Endodermal cell (in vitro differentiated cells): ENCODE data around the gene UBE2L5. TPM values are rescaled to one million over a fixed set of nuclear protein-coding genes. Genes with fewer than 3 reads are reported as not detected.

Experiments
- DNase-seq: peaks from one replicate; pipeline ENCODE4 v3.0.0-alpha.2; 2017
- H3K27ac ChIP-seq: 2 replicates; pipeline ENCODE4 v1.5.1; 2013; ENCODE audit warnings: mild to moderate bottlenecking, low read depth, low read length, moderate library complexity
- H3K27me3 ChIP-seq: 2 replicates; pipeline ENCODE4 v1.6.1; 2013; ENCODE audit warnings: mild to moderate bottlenecking, low read length, moderate library complexity; ENCODE audit not compliant: insufficient read depth, control insufficient read depth, poor library complexity, severe bottlenecking
- H3K36me3 ChIP-seq: 2 replicates; pipeline ENCODE4 v1.7.0; 2013; ENCODE audit warnings: mild to moderate bottlenecking, low read length, moderate library complexity; ENCODE audit not compliant: control insufficient read depth, insufficient read depth
- H3K4me1 ChIP-seq: one replicate; pipeline ENCODE4 v1.7.0; 2013; ENCODE audit warnings: low read length; ENCODE audit not compliant: control insufficient read depth, insufficient read depth
- H3K4me3 ChIP-seq: 2 replicates; pipeline ENCODE4 v1.5.1; 2013; ENCODE audit warnings: mild to moderate bottlenecking, low read length, moderate library complexity
- H3K9ac ChIP-seq: 2 replicates; pipeline ENCODE4 v1.6.1; 2013; ENCODE audit warnings: mild to moderate bottlenecking, low read length, moderate library complexity; ENCODE audit not compliant: poor library complexity, severe bottlenecking; ENCODE audit errors: extremely low read depth
- H3K9me3 ChIP-seq: 2 replicates; pipeline ENCODE4 v1.6.1; 2013; ENCODE audit warnings: mild to moderate bottlenecking, low read length, moderate library complexity; ENCODE audit not compliant: control insufficient read depth
- H3K27ac Mint-ChIP-seq: 2 replicates; pipeline ENCODE4 v1.8.0; 2020; ENCODE audit warnings: mixed read lengths
- H3K27me3 Mint-ChIP-seq: 2 replicates; pipeline ENCODE4 v1.8.0; 2021; ENCODE audit warnings: mild to moderate bottlenecking, mixed read lengths; ENCODE audit not compliant: insufficient read depth
- H3K36me3 Mint-ChIP-seq: 2 replicates; pipeline ENCODE4 v1.8.0; 2020; ENCODE audit warnings: low read depth, mixed read lengths
- H3K4me1 Mint-ChIP-seq: 2 replicates; pipeline ENCODE4 v1.8.0; 2020; ENCODE audit warnings: mixed read lengths
- H3K4me3 Mint-ChIP-seq: 2 replicates; pipeline ENCODE4 v1.8.0; 2020; ENCODE audit warnings: mild to moderate bottlenecking, moderate library complexity, mixed read lengths
- H3K9me3 Mint-ChIP-seq: 2 replicates; pipeline ENCODE4 v1.8.0; 2020; ENCODE audit warnings: mild to moderate bottlenecking, mixed read lengths
- CTCF ChIP-seq: fragments of 200-600 bp; sonication (generic); conservative IDR thresholded peaks from 2 replicates; pipeline ENCODE4 v1.5.0; 2021; ENCODE audit warnings: antibody characterized with exemption, mild to moderate bottlenecking
- WGBS, 2 experiments: methylation state at CpG; one replicate each; pipeline versions ENCODE4 v1.1.5 to v1.1.7; 2013; ENCODE audit warnings: missing lambda C conversion rate in 2 of 2, mixed read lengths in 1 of 2; ENCODE audit not compliant: insufficient coverage in 1 of 2, insufficient read length in 1 of 2; 5-methylcytosine and 5-hydroxymethylcytosine counted together
- long read RNA-seq, 4 experiments: library from polyadenylated mRNA in 2 of 4; library from RNA in 1 of 4; library from capped mRNA in 1 of 4; stranded (forward) in 3 of 4; unstranded in 1 of 4; transcript quantifications; one replicate each; pipeline ENCODE4 v2.0.0, GENCODE V29; 2020 to 2021; ENCODE audit warnings: inconsistent platforms in 1 of 4
- polyA plus RNA-seq, 2 experiments: library from polyadenylated mRNA; stranded (reverse); fragments of 50-300 nt; gene quantifications; one replicate each; pipeline ENCODE4 v1.2.3, GENCODE V29; 2013
- total RNA-seq, 2 donors: library from RNA; stranded (reverse); fragmentation: NEBNext Ultra II Directional in 1 of 2; extraction: Animal tissue kit (Norgen Biotek cat#: 25700) in 1 of 2; gene quantifications; 2 replicates in 1 of 2; 3 replicates in 1 of 2; pipeline ENCODE4 v1.2.1, GENCODE V29; 2021

Gene UBE2L5
- total RNA-seq: not detected
- not detected for polyA plus RNA-seq (2013, experiment 1 of 2)
- polyA plus RNA-seq (2013, experiment 2 of 2): not detected
- long read RNA-seq, experiment 1: 0 reads
- long read RNA-seq, experiment 2: 0 reads
- long read RNA-seq, experiment 3: 0 reads
- long read RNA-seq, experiment 4: 0 reads

GRCh38 chr13:30422054-30422839 is at the start of gene UBE2L5:
UBE2L5 (plus strand) TSS chr13:30422493; CDS start chr13:30427991, 5,498 bp downstream.
- Histone ChIP-seq H3K27me3 (peaks cover 47% of the 10 kb centered on the region), H3K9ac (peak within 1 kb of the TSS; percentile 58), H3K4me1 (no peaks in the 10 kb centered on the region), H3K4me3 (peak within 1 kb of the TSS; percentile 88), H3K9me3 (no peaks in the 10 kb centered on the region), H3K36me3 (no peaks in the 10 kb centered on the region), H3K27ac (peak within 1 kb of the TSS; percentile 53)
- 0 to 2% methylated on average over 8 to 46 of the region's 57 CpGs for WGBS, 2 experiments
- Mint-ChIP-seq H3K36me3 (no peaks in the 10 kb centered on the region), H3K9me3 (no peaks in the 10 kb centered on the region), H3K27ac (peak within 1 kb of the TSS; percentile 90), H3K4me1 (peaks cover 14% of the 10 kb centered on the region), H3K4me3 (peak within 1 kb of the TSS; percentile 71), H3K27me3 (peaks cover 39% of the 10 kb centered on the region)
- TF ChIP-seq CTCF: no peak
- peak; percentile 95 for DNase-seq

- no peak overlapping the region for H3K27ac Mint-ChIP-seq
Measured at GRCh38 chr13:30373727-30374126, 48.6 kb upstream of the UBE2L5 start.

GRCh38 chr13:30375265-30375835 is 46.9 kb upstream of the UBE2L5 start:
- no peaks in the 10 kb centered on the region for H3K9me3 Mint-ChIP-seq
- Histone ChIP-seq H3K9me3 (no peaks in the 10 kb centered on the region), H3K4me1 (no peaks in the 10 kb centered on the region), H3K9ac (no peak overlapping the region), H3K27ac (no peak overlapping the region), H3K4me3 (no peak overlapping the region), H3K27me3 (no peaks in the 10 kb centered on the region), H3K36me3 (no peaks in the 10 kb centered on the region)
- no peak overlapping the region for H3K4me3 Mint-ChIP-seq
- H3K27ac Mint-ChIP-seq: no peak overlapping the region
- 93% methylated on average over 13 to 14 of the region's 14 CpGs for WGBS, 2 experiments
- no peaks in the 10 kb centered on the region for H3K27me3 Mint-ChIP-seq
- DNase-seq: no peak
- TF ChIP-seq CTCF: no peak
- no peaks in the 10 kb centered on the region for H3K36me3 Mint-ChIP-seq
- peaks cover 3% of the 10 kb centered on the region for H3K4me1 Mint-ChIP-seq

More at GRCh38 chr13:30373727-30374126, 48.6 kb upstream of the UBE2L5 start:
- Histone ChIP-seq H3K4me1 (no peaks in the 10 kb centered on the region), H3K4me3 (no peak overlapping the region), H3K27ac (no peak overlapping the region), H3K9ac (no peak overlapping the region), H3K36me3 (no peaks in the 10 kb centered on the region), H3K27me3 (no peaks in the 10 kb centered on the region), H3K9me3 (no peaks in the 10 kb centered on the region)
- DNase-seq: no peak
- 93% methylated on average over 3 to 8 of the region's 9 CpGs for WGBS, 2 experiments
- no peaks in the 10 kb centered on the region for H3K36me3 Mint-ChIP-seq
- TF ChIP-seq CTCF: no peak
- H3K4me3 Mint-ChIP-seq: no peak overlapping the region
- H3K4me1 Mint-ChIP-seq: peaks cover 3% of the 10 kb centered on the region
- H3K27me3 Mint-ChIP-seq: no peaks in the 10 kb centered on the region
- H3K9me3 Mint-ChIP-seq: no peaks in the 10 kb centered on the region
